ENCODE results near the gene DUSP18. TPM values are rescaled to one million over a fixed set of nuclear protein-coding genes. Genes with fewer than 3 reads are reported as not detected.

DUSP18 gene
- total and polyA plus RNA-seq, 2 of the 4 experiments (the other 2 are of a cell fraction) = 14.9 TPM

GRCh38 chr22:30614268-30614667 lies 53.4 kb downstream of the DUSP18 start:
- Histone ChIP-seq H2BK20ac (ENCODE audit: low read depth, low read length) (no peak overlapping the region), H3K9me1 (ENCODE audit: insufficient read depth, low read length) (peaks cover 8% of the 10 kb centered on the region), H3K14ac (replicated peaks; ENCODE audit: low read depth, low read length) (no peak overlapping the region), H3K9me3 (ENCODE audit: control insufficient read depth, insufficient read depth, low read length) (no peaks in the 10 kb centered on the region), H2AK5ac (ENCODE audit: low read depth, low read length) (no peak overlapping the region), H2AK9ac (replicated peaks; ENCODE audit: low read depth, low read length, poor library complexity) (no peak overlapping the region), H3K4ac (ENCODE audit: low read depth, low read length) (no peak overlapping the region), H2BK120ac (ENCODE audit: low read depth, low read length) (no peak overlapping the region), H3K9ac (ENCODE audit: low read depth, low read length) (no peak overlapping the region), H3K27ac (ENCODE audit: insufficient read depth, low read length) (no peak overlapping the region), H2BK5ac (ENCODE audit: low read depth, low read length, poor library complexity, severe bottlenecking) (no peak overlapping the region), H3K27me3 (ENCODE audit: control insufficient read depth, insufficient read depth, low read length) (no peaks in the 10 kb centered on the region), H3K4me3 (ENCODE audit: insufficient read depth, low read depth, low read length) (no peak overlapping the region), H4K5ac (ENCODE audit: low read depth, low read length) (no peak overlapping the region), H4K8ac (ENCODE audit: low read depth in 2 of 2, low read length in 2 of 2) (no peak overlapping the region), H3K4me1 (ENCODE audit: control insufficient read depth, insufficient read depth, low read length) (peaks cover 5% of the 10 kb centered on the region; the same call in 1 of the 2 replicates), H3K4me2 (ENCODE audit: low read depth, low read length) (no peak overlapping the region), H3K79me1 (ENCODE audit: low read depth in 1 of 2, low read length in 2 of 2) (no peaks in the 10 kb centered on the region), H3K23ac (ENCODE audit: low read depth, low read length) (no peak overlapping the region), H4K20me1 (ENCODE audit: insufficient read depth, low read length) (no peaks in the 10 kb centered on the region), H2BK15ac (ENCODE audit: low read depth, low read length) (no peak overlapping the region), H3K36me3 (ENCODE audit: control insufficient read depth, insufficient read depth, low read length) (no peaks in the 10 kb centered on the region), H3K18ac (ENCODE audit: low read depth, low read length) (no peak overlapping the region), H3K56ac (ENCODE audit: extremely low read depth, insufficient read depth, low read length) (no peak overlapping the region), H2AFZ (replicated peaks; ENCODE audit: low read length, poor library complexity) (no peak overlapping the region), H4K91ac (ENCODE audit: insufficient read depth, low read depth, low read length) (no peak overlapping the region)
- ATAC-seq (ENCODE audit: low read depth) (no peak), DNase-seq (no peak)
- ChIA-PET CTCF (no interaction called here), POLR2A (ENCODE audit: unreplicated experiment) (interaction anchor here (0.6 kb wide), 1 partner anchor 14 kb away, joined by 3 read pairs; no protein-coding TSS in a partner anchor)
- in situ Hi-C loops (cut with MboI; ENCODE audit: low sequenced_read_pairs) (loop anchor here (10.0 kb wide), 1 partner anchor 291 kb away; no protein-coding TSS in a partner anchor), dilution Hi-C loops (cut with HindIII; ENCODE audit: low sequenced_read_pairs, unreplicated experiment) (no loop called here), intact Hi-C loops (cut with micrococcal nuclease) (no loop called here)
- no peak for TF ChIP-seq CHD1 (IDR thresholded peaks at IDR 0.05; ENCODE audit: low read depth, low read length)
- TF ChIP-seq, protein P1, sequence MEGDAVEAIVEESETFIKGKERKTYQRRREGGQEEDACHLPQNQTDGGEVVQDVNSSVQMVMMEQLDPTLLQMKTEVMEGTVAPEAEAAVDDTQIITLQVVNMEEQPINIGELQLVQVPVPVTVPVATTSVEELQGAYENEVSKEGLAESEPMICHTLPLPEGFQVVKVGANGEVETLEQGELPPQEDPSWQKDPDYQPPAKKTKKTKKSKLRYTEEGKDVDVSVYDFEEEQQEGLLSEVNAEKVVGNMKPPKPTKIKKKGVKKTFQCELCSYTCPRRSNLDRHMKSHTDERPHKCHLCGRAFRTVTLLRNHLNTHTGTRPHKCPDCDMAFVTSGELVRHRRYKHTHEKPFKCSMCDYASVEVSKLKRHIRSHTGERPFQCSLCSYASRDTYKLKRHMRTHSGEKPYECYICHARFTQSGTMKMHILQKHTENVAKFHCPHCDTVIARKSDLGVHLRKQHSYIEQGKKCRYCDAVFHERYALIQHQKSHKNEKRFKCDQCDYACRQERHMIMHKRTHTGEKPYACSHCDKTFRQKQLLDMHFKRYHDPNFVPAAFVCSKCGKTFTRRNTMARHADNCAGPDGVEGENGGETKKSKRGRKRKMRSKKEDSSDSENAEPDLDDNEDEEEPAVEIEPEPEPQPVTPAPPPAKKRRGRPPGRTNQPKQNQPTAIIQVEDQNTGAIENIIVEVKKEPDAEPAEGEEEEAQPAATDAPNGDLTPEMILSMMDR (conservative IDR thresholded peaks at IDR 0.05; ENCODE audit: low read depth, low read length) = no peak
- no peak for TF ChIP-seq RFX5 (IDR thresholded peaks at IDR 0.05; ENCODE audit: low read depth, low read length)
- no peak for TF ChIP-seq CEBPB (IDR thresholded peaks at IDR 0.05; ENCODE audit: low read depth, low read length)
- no TSS peak for BruUV-seq (replicated peaks)
- WGBS, 2 experiments (ENCODE audit: extremely low coverage in 2 of 2, insufficient read length in 1 of 2) = no CpG with 5 or more reads among the region's 7 CpGs
